HL-60/S4 treated with phorbol 12-myristate 13-acetate at 8.2 ng/mL for 4 days and 3 days (cell line): ENCODE data around the gene NT5DC4.

Source experiments
- in situ Hi-C: fragments of 300-500 bp; cut with MboI; formaldehyde crosslinking; loops from 2 replicates; pipeline ENCODE4 v1.15.0; 2022; ENCODE audit warnings: low sequenced_read_pairs

Gene NT5DC4

DNA sequence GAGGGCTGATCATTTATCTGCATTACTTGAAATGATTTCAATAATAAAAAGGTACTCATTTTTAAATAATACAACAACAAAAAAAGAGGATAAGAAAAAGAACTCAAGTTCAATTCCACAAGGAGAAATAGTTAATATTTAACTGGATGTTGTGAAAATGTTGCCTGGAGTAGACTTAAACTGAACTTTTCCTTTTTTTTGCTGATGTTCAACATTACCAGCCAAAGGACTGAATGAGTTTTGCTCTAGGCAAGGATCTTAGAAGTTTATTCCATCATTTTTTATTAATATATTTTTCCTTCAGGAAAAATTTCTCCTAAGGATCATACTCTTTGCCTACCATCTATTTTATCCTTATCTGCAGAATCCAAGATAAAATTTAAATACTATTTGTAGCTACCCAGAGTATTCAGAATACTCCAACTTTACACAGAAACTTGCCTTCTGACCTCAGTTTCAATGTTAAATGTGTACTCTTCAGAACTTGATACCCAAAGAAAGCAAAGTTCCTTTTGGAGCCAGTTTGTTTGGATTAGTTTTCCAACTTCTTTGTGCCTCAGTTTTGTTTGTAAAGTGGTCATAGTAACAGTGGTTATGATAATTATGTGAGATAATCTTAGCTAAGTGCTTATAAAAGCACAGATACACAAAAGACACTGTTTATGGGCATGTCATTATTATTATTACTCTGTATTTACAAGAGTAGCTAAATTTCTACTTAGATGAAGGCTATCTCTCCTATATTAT is 30.8 kb downstream of the NT5DC4 start:
- in situ Hi-C loops = loop anchor here (25.0 kb wide), 1 partner anchor 136 kb away; no protein-coding TSS in a partner anchor

DNA sequence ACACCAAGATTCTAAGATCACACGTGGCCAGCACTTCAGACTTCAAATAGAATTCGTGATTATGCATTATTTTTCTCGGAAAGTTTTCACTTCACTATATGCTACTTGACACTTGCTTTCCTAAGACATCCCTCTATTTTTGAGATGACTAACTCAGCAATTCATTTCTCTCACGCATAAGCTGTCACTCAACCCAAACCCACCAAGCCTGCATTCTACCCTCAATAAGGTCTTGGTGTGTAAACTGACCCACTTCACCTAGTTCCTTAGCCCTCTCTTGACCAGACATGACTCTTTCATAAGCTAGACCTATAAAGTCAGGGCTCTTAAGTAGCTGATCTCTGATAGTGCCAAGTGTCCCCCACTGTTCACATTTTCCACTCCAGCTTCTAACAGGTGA is 31.8 kb downstream of the NT5DC4 start:
- in situ Hi-C loops = loop anchor here (25.0 kb wide), 1 partner anchor 135 kb away; no protein-coding TSS in a partner anchor

DNA sequence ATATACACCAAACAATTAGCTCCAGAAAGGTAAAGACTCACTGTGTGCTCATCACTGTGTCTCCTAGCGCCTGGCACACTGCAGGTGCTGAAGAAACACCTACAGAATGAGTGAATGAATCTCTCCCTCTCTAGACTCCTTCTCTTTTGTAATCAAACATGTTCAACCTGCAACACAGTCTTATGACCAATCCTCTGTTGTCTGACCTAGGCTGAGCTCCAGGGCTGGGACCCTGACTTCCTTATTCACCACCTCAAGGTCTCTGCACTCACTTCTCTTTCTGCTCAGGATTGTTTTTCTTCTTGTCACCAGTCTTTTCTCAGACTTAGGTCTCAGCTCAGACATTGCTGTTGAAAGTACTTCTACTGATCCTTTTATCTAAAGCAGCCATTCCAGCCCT is 33.7 kb downstream of the NT5DC4 start:
- in situ Hi-C loops = loop anchor here (25.0 kb wide), 1 partner anchor 133 kb away; no protein-coding TSS in a partner anchor

GRCh38 chr2:112755444-112755843 is 34.6 kb downstream of the NT5DC4 start:
- in situ Hi-C loops = loop anchor here (25.0 kb wide), 1 partner anchor 132 kb away; no protein-coding TSS in a partner anchor

DNA sequence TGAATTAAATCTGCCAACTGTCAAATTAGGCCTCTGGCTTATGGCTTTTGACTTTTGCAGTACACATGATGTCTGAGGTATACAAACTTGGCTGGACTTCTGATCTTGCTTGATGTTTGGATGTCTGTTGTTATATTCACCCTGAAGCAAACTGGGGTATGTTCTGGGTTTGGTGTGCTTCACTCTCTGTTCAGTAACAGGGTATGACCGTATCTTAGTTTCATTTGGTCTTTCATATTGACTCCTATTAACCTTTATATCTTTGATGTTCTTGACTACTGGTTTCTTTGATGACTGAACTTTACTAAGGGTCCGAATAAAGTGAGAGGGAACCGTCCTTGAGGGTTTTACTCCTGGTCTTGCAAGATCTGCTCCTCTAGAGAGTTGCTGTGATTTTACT is 35.4 kb downstream of the NT5DC4 start:
- in situ Hi-C loops = loop anchor here (25.0 kb wide), 1 partner anchor 131 kb away; no protein-coding TSS in a partner anchor

DNA sequence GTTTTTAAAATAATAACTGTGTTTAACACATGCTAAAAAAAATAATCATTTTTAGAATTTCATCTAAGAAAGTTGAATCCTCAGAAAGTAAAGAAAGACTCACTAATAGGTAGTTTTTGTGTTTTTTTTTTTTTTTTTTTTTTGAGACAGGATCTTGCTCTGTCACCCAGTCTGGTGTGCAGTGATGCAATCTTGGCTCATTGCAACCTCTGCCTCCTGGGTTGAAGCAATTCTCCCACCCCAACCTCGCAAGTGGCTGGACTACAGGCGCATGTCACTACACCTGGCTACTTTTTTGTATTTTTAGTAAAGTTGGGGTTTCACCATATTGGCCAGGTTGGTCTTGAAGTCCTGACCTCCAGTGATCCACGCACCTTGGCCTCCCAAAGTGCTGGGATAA is 36.4 kb downstream of the NT5DC4 start:
- in situ Hi-C loops = loop anchor here (25.0 kb wide), 1 partner anchor 130 kb away; no protein-coding TSS in a partner anchor

GRCh38 chr2:112758711-112759110 is 37.9 kb downstream of the NT5DC4 start:
- in situ Hi-C loops = loop anchor here (25.0 kb wide), 1 partner anchor 129 kb away; no protein-coding TSS in a partner anchor

DNA sequence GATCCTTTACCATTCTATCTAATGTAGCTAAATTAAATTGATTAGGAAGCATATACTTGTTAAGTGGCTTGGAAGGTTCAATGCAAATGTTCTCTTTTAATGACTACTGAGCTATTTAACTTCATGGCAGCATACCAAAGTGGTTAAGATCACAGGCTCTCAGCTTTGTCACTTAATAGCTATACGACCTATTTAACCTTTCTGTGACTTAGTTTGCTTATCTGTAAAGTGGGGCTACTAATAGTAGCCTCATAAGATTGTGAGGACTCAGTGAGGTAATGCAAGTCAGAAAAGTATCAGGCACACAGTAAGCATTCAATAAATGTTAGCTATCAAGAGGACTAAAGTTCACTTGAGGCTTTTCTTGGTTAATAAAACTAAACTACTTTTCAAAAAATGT is 39.3 kb downstream of the NT5DC4 start:
- in situ Hi-C loops = loop anchor here (25.0 kb wide), 1 partner anchor 127 kb away; no protein-coding TSS in a partner anchor

GRCh38 chr2:112762276-112762675 is 41.5 kb downstream of the NT5DC4 start:
- in situ Hi-C loops = loop anchor here (25.0 kb wide), 1 partner anchor 125 kb away; no protein-coding TSS in a partner anchor

GRCh38 chr2:112764071-112765044 is 43.5 kb downstream of the NT5DC4 start, which contains the start of gene CKAP2L:
Gene CKAP2L, minus strand, starts transcription at chr2:112764609. Its CDS starts 11 bp downstream, at chr2:112764598.
- in situ Hi-C loops = loop anchor here (25.0 kb wide), 1 partner anchor 123 kb away; no protein-coding TSS in a partner anchor

DNA sequence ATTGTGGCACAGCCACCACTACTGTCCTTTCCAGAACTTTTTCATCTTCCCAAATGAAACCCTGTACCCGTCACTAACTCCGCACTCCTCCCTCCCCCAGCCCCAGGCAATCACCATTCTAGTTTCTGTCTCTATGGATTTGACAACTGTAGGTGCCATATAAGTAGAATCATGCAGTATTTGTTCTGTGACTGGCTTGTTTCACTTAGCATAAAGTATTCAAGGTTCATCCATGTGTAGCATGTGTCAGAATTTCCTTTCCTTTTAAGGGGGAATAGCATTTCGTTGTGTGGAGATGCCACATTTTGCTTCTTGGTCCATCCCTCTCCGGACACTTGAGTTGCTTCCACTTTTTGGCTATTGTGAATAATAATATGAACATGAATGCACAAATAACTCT is 44.4 kb downstream of the NT5DC4 start:
- in situ Hi-C loops = loop anchor here (25.0 kb wide), 1 partner anchor 122 kb away; no protein-coding TSS in a partner anchor

- in situ Hi-C loops = loop anchor here (25.0 kb wide), 1 partner anchor 119 kb away; no protein-coding TSS in a partner anchor
These were observed 47.0 kb downstream of the NT5DC4 start for GRCh38 chr2:112767693-112768330.

- in situ Hi-C loops = loop anchor here (25.0 kb wide), 1 partner anchor 119 kb away; no protein-coding TSS in a partner anchor
These were observed 47.6 kb downstream of the NT5DC4 start for GRCh38 chr2:112768432-112768831.

- in situ Hi-C loops = loop anchor here (25.0 kb wide), 1 partner anchor 115 kb away; no protein-coding TSS in a partner anchor
These were observed 51.5 kb downstream of the NT5DC4 start for GRCh38 chr2:112772322-112772721.

DNA sequence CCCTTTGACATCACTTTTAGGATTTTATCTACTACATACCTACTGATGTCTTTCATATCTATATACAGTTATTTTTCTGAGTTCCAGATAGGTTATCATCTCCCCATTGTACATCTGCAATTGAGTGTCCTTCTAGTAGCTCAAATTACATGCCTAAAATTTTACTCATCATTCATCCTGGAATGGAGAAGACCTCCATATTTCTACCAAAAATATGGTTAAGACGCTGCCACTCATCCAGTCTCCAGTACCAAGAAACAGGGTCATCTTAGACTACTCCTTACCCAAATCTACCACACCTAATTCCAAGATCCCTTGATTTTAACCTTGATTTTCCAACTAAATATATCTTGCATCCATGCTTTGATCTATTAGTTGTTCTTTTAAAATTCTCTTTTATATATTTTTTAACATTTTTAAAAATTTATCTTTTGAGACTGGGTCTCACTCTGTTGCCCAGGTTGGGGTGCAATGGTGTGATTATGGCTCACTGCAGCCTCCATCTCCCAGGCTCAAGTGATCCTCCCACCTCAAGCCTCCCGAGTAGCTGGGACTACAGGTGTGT is 52.2 kb downstream of the NT5DC4 start:
- in situ Hi-C loops = loop anchor here (25.0 kb wide), 1 partner anchor 114 kb away; no protein-coding TSS in a partner anchor

DNA sequence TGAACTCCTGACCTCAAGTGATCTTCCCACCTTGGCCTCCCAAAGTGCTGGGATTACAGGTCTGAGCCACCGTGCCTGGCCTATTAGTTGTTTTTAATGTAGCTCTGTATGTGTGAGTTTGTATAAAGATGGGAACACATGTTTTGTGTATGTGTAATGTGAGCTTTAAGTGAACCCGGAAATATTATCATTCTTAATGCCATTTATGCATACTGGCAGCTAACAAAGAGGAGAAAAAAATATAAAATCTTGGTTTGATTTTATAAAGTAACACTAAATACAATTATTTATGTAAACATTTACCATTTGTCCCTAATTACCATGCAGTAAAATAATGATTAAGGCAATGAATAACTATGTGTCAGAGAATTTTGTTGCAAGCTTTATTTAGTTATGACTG is 52.7 kb downstream of the NT5DC4 start:
- in situ Hi-C loops = loop anchor here (25.0 kb wide), 1 partner anchor 114 kb away; no protein-coding TSS in a partner anchor

DNA sequence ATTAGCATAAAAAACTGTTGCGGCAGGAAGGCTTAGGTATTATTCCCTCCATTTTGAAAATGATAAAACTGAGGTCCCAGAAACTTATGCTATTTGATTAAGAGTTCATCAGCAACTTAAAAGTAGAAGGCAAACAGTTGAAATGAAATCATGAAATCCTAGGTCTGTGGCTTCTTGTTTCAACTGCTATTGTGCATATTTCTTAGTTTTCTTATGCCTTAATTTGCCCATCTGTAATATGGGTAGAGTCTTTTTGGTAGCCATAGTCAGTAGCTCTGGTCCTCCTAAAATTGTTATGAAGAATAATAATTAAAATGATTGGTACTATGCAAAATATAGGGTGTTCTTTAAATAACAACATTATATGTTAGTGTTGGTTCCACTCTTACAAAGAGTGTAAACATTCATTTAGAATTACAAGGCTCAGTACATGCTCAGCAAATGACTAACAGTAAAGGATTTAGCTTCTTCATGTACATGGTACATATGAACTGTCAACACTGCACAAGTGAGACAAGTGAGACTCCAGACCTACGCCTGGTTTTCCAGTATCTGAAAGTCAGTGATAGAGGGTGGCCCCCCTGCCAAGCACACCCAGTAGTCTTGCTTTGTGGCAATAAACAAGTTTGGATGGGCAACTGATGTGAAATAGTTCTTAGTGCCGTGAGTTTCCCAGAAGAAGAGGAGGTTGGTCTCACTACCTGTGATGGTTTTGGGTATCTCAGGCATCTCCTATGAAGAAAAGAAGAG is 53.9 kb downstream of the NT5DC4 start:
- in situ Hi-C loops = loop anchor here (25.0 kb wide), 1 partner anchor 113 kb away; no protein-coding TSS in a partner anchor

DNA sequence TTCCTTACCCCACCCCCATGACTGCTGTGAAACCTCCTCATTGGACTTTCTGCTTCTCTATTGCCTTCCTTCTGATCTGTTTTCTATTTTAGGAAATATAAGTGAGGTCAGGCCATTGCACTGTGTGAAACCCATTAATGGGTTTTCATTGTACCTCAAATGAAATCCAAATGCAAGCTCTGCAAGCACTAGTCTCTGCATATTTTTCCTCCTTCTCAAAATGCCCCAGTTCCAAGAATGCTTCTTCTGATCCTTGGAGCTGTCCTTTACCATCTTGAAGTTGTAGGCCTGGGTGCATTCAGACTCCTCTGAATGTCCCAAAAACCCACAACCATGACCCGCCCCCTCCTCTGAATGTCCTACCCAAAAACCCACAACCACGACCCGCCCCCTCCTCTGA is 55.3 kb downstream of the NT5DC4 start:
- in situ Hi-C loops = no loop called here

DNA sequence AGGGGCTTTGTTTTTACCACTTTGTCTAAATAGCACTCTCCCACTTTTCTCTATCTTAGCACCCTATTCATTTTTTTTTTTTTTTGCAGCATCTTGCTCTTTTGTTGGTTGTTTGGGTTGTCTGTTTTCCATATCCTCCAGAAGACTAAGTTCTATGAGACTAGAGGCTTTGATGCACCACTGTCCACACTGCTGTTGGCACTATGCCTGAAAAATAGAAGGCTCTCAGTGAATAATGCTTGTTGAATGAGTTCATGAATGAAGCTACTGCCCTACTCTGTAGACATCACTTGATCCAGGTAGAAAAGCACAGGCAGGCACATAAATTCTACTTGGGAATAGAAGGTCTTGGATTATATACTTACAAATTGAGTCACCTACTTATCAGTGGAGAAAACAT is 56.2 kb downstream of the NT5DC4 start:
- in situ Hi-C loops = no loop called here
